HCT116 (cell line): ENCODE measurements around the gene DDB1.
"Not testable (repeated sequence)": the region's sequence is repeated elsewhere in the genome, so short reads cannot be mapped to it uniquely, and the experiment has no call there.

ENCODE experiments used
- ATF3 ChIP-seq: IDR thresholded peaks from 2 replicates; pipeline ENCODE4 v1.6.1; 2012
- CTCF ChIP-seq, 3 experiments: fragments of 200-600 bp in 1 of 3; sonication (generic) in 1 of 3; IDR thresholded peaks in 2 of 3; conservative IDR thresholded peaks in 1 of 3; 2 replicates each; pipeline ENCODE4 v1.5.1; 2012 to 2017; ENCODE audit warnings: low read depth in 2 of 3, low read length in 2 of 3, antibody characterized with exemption in 1 of 3, borderline replicate concordance in 1 of 3, control low read depth in 1 of 3, mild to moderate bottlenecking in 1 of 3, mixed read lengths in 1 of 3, mixed run types in 1 of 3, moderate library complexity in 1 of 3; ENCODE audit not compliant: insufficient read depth in 1 of 3
- EZH2 ChIP-seq: fragments of 200-600 bp; sonication (generic); IDR thresholded peaks from 2 replicates; pipeline ENCODE4 v1.6.1; 2017; ENCODE audit warnings: antibody characterized with exemption, mixed run types
- EZH2phosphoT487 ChIP-seq: fragments of 200-600 bp; IDR thresholded peaks from 2 replicates; pipeline ENCODE4 v1.6.1; 2018; ENCODE audit warnings: antibody characterized with exemption, borderline replicate concordance
- FOSL1 ChIP-seq: IDR thresholded peaks from 2 replicates; pipeline ENCODE4 v1.6.1; 2012; ENCODE audit warnings: low read depth
- POLR2A ChIP-seq: IDR thresholded peaks from 2 replicates; pipeline ENCODE4 v1.7.0; 2011; ENCODE audit warnings: borderline replicate concordance; ENCODE audit not compliant: insufficient read depth, insufficient read length; ENCODE audit errors: extremely low read depth
- POLR2AphosphoS5 ChIP-seq: IDR thresholded peaks from 2 replicates; pipeline ENCODE4 v1.6.1; 2011; ENCODE audit warnings: mild to moderate bottlenecking, low read depth, low read length, moderate library complexity
- RAD21 ChIP-seq: IDR thresholded peaks from 2 replicates; pipeline ENCODE4 v1.6.1; 2012; ENCODE audit warnings: low read depth, mild to moderate bottlenecking
- ZBTB33 ChIP-seq: IDR thresholded peaks from 2 replicates; pipeline ENCODE4 v1.6.1; 2011; ENCODE audit warnings: mild to moderate bottlenecking, low read length, moderate library complexity; ENCODE audit not compliant: insufficient replicate concordance; ENCODE audit errors: extremely low read depth
- ZFX ChIP-seq: fragments of 450-650 bp; IDR thresholded peaks from 2 replicates; pipeline ENCODE4 v1.6.1; 2017
- ZNF274 ChIP-seq: fragments of 200-500 bp; sonication (Bioruptor generic); IDR thresholded peaks from 2 replicates; pipeline ENCODE4 v1.6.1; 2014; ENCODE audit warnings: mild to moderate bottlenecking, low read depth, low read length, inconsistent platforms
- TF ChIP-seq, protein P1 (sequence below): IDR thresholded peaks from 2 replicates; pipeline ENCODE4 v1.6.1; 2012; ENCODE audit warnings: low read depth

DNA sequence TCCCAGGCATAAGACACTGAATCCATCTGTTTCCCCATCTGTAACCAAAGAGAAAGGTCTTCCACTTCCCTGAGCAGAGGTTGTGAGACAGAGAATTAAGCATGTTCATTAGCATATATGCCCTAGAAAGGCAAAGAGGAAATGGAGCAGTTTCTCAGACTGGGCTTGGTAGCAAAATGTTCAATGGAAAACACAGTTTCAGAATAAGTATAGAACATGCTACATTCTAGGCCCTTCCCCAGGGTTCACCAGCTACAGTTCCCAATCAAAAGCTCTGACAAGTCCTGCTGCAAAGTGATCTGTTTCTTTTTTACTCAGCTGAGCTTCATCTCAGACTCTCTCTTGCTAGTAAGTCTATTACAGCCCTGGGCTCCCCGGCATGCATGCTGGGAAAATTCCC is 80.6 kb downstream of the DDB1 start:
- not testable (repeated sequence) for TF ChIP-seq ATF3; CTCF (IDR thresholded peaks at IDR 0.05 in 2 of 3, conservative IDR thresholded peaks at IDR 0.05 in 1 of 3; ENCODE audit: borderline replicate concordance in 1 of 3, insufficient read depth in 1 of 3, low read depth in 2 of 3, low read length in 2 of 3); POLR2A; ZBTB33; EZH2phosphoT487; EZH2; FOSL1; ZFX; POLR2AphosphoS5; ZNF274; RAD21
- TF ChIP-seq, protein P1, sequence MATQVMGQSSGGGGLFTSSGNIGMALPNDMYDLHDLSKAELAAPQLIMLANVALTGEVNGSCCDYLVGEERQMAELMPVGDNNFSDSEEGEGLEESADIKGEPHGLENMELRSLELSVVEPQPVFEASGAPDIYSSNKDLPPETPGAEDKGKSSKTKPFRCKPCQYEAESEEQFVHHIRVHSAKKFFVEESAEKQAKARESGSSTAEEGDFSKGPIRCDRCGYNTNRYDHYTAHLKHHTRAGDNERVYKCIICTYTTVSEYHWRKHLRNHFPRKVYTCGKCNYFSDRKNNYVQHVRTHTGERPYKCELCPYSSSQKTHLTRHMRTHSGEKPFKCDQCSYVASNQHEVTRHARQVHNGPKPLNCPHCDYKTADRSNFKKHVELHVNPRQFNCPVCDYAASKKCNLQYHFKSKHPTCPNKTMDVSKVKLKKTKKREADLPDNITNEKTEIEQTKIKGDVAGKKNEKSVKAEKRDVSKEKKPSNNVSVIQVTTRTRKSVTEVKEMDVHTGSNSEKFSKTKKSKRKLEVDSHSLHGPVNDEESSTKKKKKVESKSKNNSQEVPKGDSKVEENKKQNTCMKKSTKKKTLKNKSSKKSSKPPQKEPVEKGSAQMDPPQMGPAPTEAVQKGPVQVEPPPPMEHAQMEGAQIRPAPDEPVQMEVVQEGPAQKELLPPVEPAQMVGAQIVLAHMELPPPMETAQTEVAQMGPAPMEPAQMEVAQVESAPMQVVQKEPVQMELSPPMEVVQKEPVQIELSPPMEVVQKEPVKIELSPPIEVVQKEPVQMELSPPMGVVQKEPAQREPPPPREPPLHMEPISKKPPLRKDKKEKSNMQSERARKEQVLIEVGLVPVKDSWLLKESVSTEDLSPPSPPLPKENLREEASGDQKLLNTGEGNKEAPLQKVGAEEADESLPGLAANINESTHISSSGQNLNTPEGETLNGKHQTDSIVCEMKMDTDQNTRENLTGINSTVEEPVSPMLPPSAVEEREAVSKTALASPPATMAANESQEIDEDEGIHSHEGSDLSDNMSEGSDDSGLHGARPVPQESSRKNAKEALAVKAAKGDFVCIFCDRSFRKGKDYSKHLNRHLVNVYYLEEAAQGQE = not testable (repeated sequence)
